K562 (cell line): ENCODE results near the gene RSU1. TPM values are rescaled to one million over a fixed set of nuclear protein-coding genes. Genes with fewer than 3 reads are reported as not detected.

Experiments used
- ATAC-seq: fragments of 200-7000 bp; cut with Tn5 transposase; 3 replicates; pipeline ENCODE4 v1.9.1; 2020; ENCODE audit warnings: moderate library complexity
- BruUV-seq: library from RNA; stranded (reverse); fragments of 400-500 nt; replicated peaks from 2 replicates; lab custom pipeline; 2021; lab: Mats Ljungman, UMichigan
- CTCF ChIA-PET: fragments of 300-600 bp; formaldehyde crosslinking; extraction: SDS; loops from one replicate; lab custom pipeline; 2021; ENCODE audit warnings: low intra/inter-chr PET ratio; lab: Yijun Ruan, JAX
- POLR2A ChIA-PET: fragments of 300-600, 350-650 bp; sonication (Branson Sonifier 250); formaldehyde crosslinking; extraction: SDS; loops from one replicate; lab custom pipeline; 2021; ENCODE audit warnings: antibody characterized with exemption, inconsistent platforms; lab: Yijun Ruan, JAX
- DNase-seq, 4 experiments: peaks; one replicate each; pipeline versions ENCODE4 v3.0.0 to v3.0.0-alpha.2; 2011 to 2018; ENCODE audit warnings: low spot score in 3 of 4, mixed read lengths in 3 of 4; ENCODE audit errors: extremely low read depth in 1 of 4
- FAIRE-seq: peaks from 2 replicates; lab custom pipeline; 2011; peaks lifted over from hg19 to GRCh38; lab: Jason Lieb, UNC
- H2AFZ ChIP-seq: 2 replicates; pipeline ENCODE4 v1.6.0; 2011; ENCODE audit warnings: low read depth, low read length, control low read depth, inconsistent platforms
- H3K27ac ChIP-seq: fragments of 200-600 bp; 3 replicates; pipeline ENCODE4 v1.8.0; 2011; ENCODE audit warnings: low read depth, mild to moderate bottlenecking, control low read depth, inconsistent platforms, low read length, moderate library complexity, mixed read lengths; ENCODE audit errors: extremely low read depth
- H3K27me3 ChIP-seq, 2 experiments: fragments of 300-600 bp in 1 of 2; 2 replicates in 1 of 2; 3 replicates in 1 of 2; pipeline versions ENCODE4 v1.6.0 to v1.8.0; 2011; ENCODE audit warnings: inconsistent platforms in 2 of 2, low read length in 2 of 2, mild to moderate bottlenecking in 1 of 2, mixed read lengths in 1 of 2, moderate library complexity in 1 of 2; ENCODE audit not compliant: control insufficient read depth in 2 of 2, insufficient read depth in 2 of 2
- H3K36me3 ChIP-seq: fragments of 300-600 bp; 3 replicates; pipeline ENCODE4 v1.8.0; 2011; ENCODE audit warnings: mild to moderate bottlenecking, low read length, inconsistent platforms; ENCODE audit not compliant: control insufficient read depth, insufficient read depth
- H3K4me1 ChIP-seq, 2 experiments: fragments of 200-600 bp in 1 of 2; replicated peaks in 1 of 2; 2 replicates in 1 of 2; 3 replicates in 1 of 2; pipeline versions ENCODE4 v1.5.1 to v1.8.0; 2011; ENCODE audit warnings: inconsistent platforms in 2 of 2, low read length in 2 of 2, mild to moderate bottlenecking in 1 of 2, mixed read lengths in 1 of 2, moderate library complexity in 1 of 2; ENCODE audit not compliant: control insufficient read depth in 2 of 2, insufficient read depth in 2 of 2
- H3K4me2 ChIP-seq: 2 replicates; pipeline ENCODE4 v1.6.1; 2011; ENCODE audit warnings: low read length, control low read depth, inconsistent platforms, mixed read lengths; ENCODE audit not compliant: insufficient read depth
- H3K4me3 ChIP-seq: fragments of 200-600 bp; sonication (generic), shearing (Covaris generic); 2 replicates; pipeline ENCODE4 v1.5.1; 2016; ENCODE audit warnings: control low read depth, inconsistent platforms
- H3K79me2 ChIP-seq: fragments of 200-600 bp; 3 replicates; pipeline ENCODE4 v1.8.0; 2011; ENCODE audit warnings: low read length, inconsistent platforms; ENCODE audit not compliant: control insufficient read depth, insufficient read depth
- H3K9ac ChIP-seq, 2 experiments: 2 replicates each; pipeline versions ENCODE4 v1.6.0 to v1.6.1; 2011; ENCODE audit warnings: low read depth in 2 of 2, low read length in 2 of 2, control low read depth in 1 of 2, inconsistent platforms in 1 of 2, mild to moderate bottlenecking in 1 of 2, mixed read lengths in 1 of 2; ENCODE audit not compliant: insufficient read depth in 1 of 2
- H3K9me1 ChIP-seq: one replicate; pipeline ENCODE4 v1.6.0; 2011; ENCODE audit warnings: inconsistent platforms, mild to moderate bottlenecking, low read length, moderate library complexity; ENCODE audit not compliant: control insufficient read depth, insufficient read depth
- H3K9me3 ChIP-seq: replicated peaks from 2 replicates; pipeline ENCODE4 v1.5.1; 2011; ENCODE audit warnings: low read depth, low read length, inconsistent platforms; ENCODE audit not compliant: control insufficient read depth, insufficient read depth
- H4K20me1 ChIP-seq: replicated peaks from 2 replicates; pipeline ENCODE4 v1.6.1; 2011; ENCODE audit warnings: low read length, inconsistent platforms, mixed read lengths; ENCODE audit not compliant: control insufficient read depth, insufficient read depth
- AFF4 ChIP-seq: sonication (generic); formaldehyde crosslinking; IDR thresholded peaks from 2 replicates; pipeline ENCODE4 v1.8.0; 2023; ENCODE audit warnings: mild to moderate bottlenecking, missing genetic modification reagents
- CBX3 ChIP-seq, 2 experiments: IDR thresholded peaks; 1 replicate in 1 of 2; 2 replicates in 1 of 2; pipeline ENCODE4 v1.6.1; 2012; ENCODE audit warnings: inconsistent platforms in 2 of 2, low read length in 2 of 2, borderline replicate concordance in 1 of 2, control low read depth in 1 of 2
- CREM ChIP-seq: IDR thresholded peaks from 2 replicates; pipeline ENCODE4 v1.6.1; 2014; ENCODE audit warnings: antibody characterized with exemption, low read depth
- EP400 ChIP-seq: fragments of 450-650 bp; IDR thresholded peaks from 2 replicates; pipeline ENCODE4 v1.6.1; 2017; ENCODE audit warnings: antibody characterized with exemption, mild to moderate bottlenecking, moderate library complexity
- FOXJ3 ChIP-seq: sonication (generic); formaldehyde crosslinking; IDR thresholded peaks from 2 replicates; pipeline ENCODE4 v1.4.0; 2020; ENCODE audit warnings: mild to moderate bottlenecking, missing genetic modification reagents
- GTF2F1 ChIP-seq: IDR thresholded peaks from 2 replicates; pipeline ENCODE4 v1.6.1; 2011; ENCODE audit warnings: low read depth, low read length, improper control_type of control experiment
- KHSRP ChIP-seq: fragments of 450-650 bp; IDR thresholded peaks from 2 replicates; pipeline ENCODE4 v1.6.1; 2017
- L3MBTL2 ChIP-seq: fragments of 450-650 bp; IDR thresholded peaks from 2 replicates; pipeline ENCODE4 v1.6.1; 2016; ENCODE audit warnings: mild to moderate bottlenecking, moderate library complexity
- MEF2A ChIP-seq: IDR thresholded peaks from 2 replicates; pipeline ENCODE4 v1.6.1; 2011; ENCODE audit warnings: low read depth, mild to moderate bottlenecking, low read length, moderate library complexity; ENCODE audit not compliant: control insufficient read depth
- NCOA2 ChIP-seq, 2 experiments: fragments of 450-650 bp; IDR thresholded peaks; 2 replicates each; pipeline ENCODE4 v1.6.1; 2018; ENCODE audit warnings: mild to moderate bottlenecking in 2 of 2, moderate library complexity in 1 of 2; ENCODE audit not compliant: partially characterized antibody in 2 of 2
- NR2C2 ChIP-seq, 2 experiments: fragments of 200-800 bp in 1 of 2; sonication (Bioruptor generic) in 1 of 2; sonication (generic) in 1 of 2; formaldehyde crosslinking in 1 of 2; IDR thresholded peaks; 2 replicates each; pipeline versions ENCODE4 v1.6.1 to v1.8.0; 2016 to 2022; ENCODE audit warnings: mild to moderate bottlenecking in 1 of 2, missing compliant biosample characterization in 1 of 2, missing genetic modification characterization in 1 of 2, missing genetic modification reagents in 1 of 2
- PRPF4 ChIP-seq: fragments of 200-400 bp; formaldehyde crosslinking; IDR thresholded peaks from one replicate; pipeline ENCODE4 v1.6.1; 2017; ENCODE audit warnings: low read length, low read depth, mild to moderate bottlenecking; ENCODE audit not compliant: insufficient read depth, poor library complexity, severe bottlenecking
- SMAD4 ChIP-seq: fragments of 250-450 bp; sonication (Bioruptor Pico); conservative IDR thresholded peaks from 2 replicates; pipeline ENCODE4 v1.8.0; 2021; ENCODE audit warnings: inconsistent platforms, mild to moderate bottlenecking, moderate library complexity
- SMARCC2 ChIP-seq: fragments of 450-650 bp; IDR thresholded peaks from 2 replicates; pipeline ENCODE4 v1.6.1; 2017; ENCODE audit warnings: antibody characterized with exemption, moderate library complexity, mild to moderate bottlenecking, low read depth
- U2AF2 ChIP-seq: fragments of 200-400 bp; formaldehyde crosslinking; optimal IDR thresholded peaks from 2 replicates; pipeline ENCODE3; 2017; ENCODE audit warnings: low read depth, mild to moderate bottlenecking, low read length
- ZNF436 ChIP-seq: fragments of 250-450, 450-650 bp; sonication (Bioruptor Pico); formaldehyde crosslinking; IDR thresholded peaks from 2 replicates; pipeline ENCODE4 v1.7.0; 2020; ENCODE audit warnings: mild to moderate bottlenecking
- ZNF639 ChIP-seq, 2 experiments: fragments of 200-800 bp in 1 of 2; sonication (Bioruptor generic) in 1 of 2; sonication (generic) in 1 of 2; formaldehyde crosslinking in 1 of 2; IDR thresholded peaks in 1 of 2; conservative IDR thresholded peaks in 1 of 2; 2 replicates each; pipeline versions ENCODE4 v1.5.0 to v1.6.1; 2016 to 2020; ENCODE audit warnings: missing compliant biosample characterization in 1 of 2, missing genetic modification characterization in 1 of 2, missing genetic modification reagents in 1 of 2
- ZNF79 ChIP-seq: fragments of 250-450 bp; sonication (Bioruptor Pico); IDR thresholded peaks from 2 replicates; pipeline ENCODE4 v1.4.0; 2020; ENCODE audit warnings: low read depth, mild to moderate bottlenecking, moderate library complexity
- WGBS: fragments of 100-300 bp; shearing (Covaris generic); methylation state at CpG from one replicate; pipeline ENCODE4 v1.1.6; 2016; ENCODE audit warnings: low coverage, mixed read lengths; ENCODE audit not compliant: insufficient coverage; ENCODE audit errors: missing lambda C conversion rate; 5-methylcytosine and 5-hydroxymethylcytosine counted together
- in situ Hi-C: fragments of 300-500 bp; cut with MboI; formaldehyde crosslinking; loops from 4 replicates; pipeline ENCODE4 v1.15.0; 2018; ENCODE audit warnings: inconsistent platforms, mixed read lengths
- intact Hi-C: fragments of 100-400 bp; cut with micrococcal nuclease; formaldehyde crosslinking; loops from 2 replicates; pipeline ENCODE4 v1.14.2; 2022
- polyA plus RNA-seq, 8 experiments: library from polyadenylated mRNA; depleted of rRNA in 4 of 8; stranded (reverse) in 5 of 8; unstranded in 3 of 8; fragments of >200 nt; fragmentation: Nextera tagmentation in 2 of 8; fragmentation: Illumina TruSeq in 1 of 8; extraction: Ambion mirVana in 2 of 8; extraction: Trizol in 1 of 8; gene quantifications; 2 replicates each; pipeline versions ENCODE4 v1.2.1 to v1.2.3, GENCODE V29; 2011 to 2014; ENCODE audit warnings: inconsistent platforms in 1 of 8, missing spikeins in 1 of 8
- total RNA-seq, 7 experiments: library from RNA; depleted of rRNA in 6 of 7; stranded (reverse); fragments of >200 nt in 6 of 7; fragmentation: Illumina TruSeq in 2 of 7; extraction: Trizol in 2 of 7; gene quantifications; 2 replicates each; pipeline versions ENCODE4 v1.2.1 to v1.2.3, GENCODE V29; 2011 to 2021; ENCODE audit warnings: low replicate concordance in 1 of 7

The RSU1 gene
- total and polyA plus RNA-seq, 9 of the 15 experiments (the other 6 are each of a cell fraction or from before 2014, with no cell fraction given), result 18.8 to 67.3 (median 31.5) TPM

DNA sequence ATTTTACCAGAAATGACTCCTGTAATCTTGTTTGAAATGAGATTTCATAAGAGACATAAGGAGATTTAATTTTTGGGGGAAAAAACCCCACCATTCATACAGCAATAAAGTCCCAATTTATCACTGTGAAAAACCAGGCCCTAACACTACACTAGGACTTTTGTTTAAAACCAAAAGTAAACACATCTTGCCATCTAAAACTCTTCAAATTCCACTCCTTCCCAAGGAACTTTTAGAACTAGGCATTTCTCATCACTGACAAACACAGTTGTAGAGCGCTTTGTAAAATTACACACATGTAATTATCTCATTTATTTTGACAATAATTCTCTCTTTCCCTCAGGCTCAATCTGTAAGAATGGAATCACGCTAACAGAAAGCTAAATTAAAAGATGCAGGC, 167.5 kb downstream of the RSU1 start:
- 35% methylated on average over 2 of the region's 2 CpGs for WGBS
- H3K4me2 ChIP-seq, result no peak overlapping the region
- no peaks in the 10 kb centered on the region for H3K9me1 ChIP-seq
- in situ Hi-C loops, result no loop called here
- DNase-seq (no peak), FAIRE-seq (no peak), ATAC-seq (no peak)
- ChIA-PET CTCF (no interaction called here), POLR2A (no interaction called here)
- H3K27me3 ChIP-seq, result no peaks in the 10 kb centered on the region
- H3K27ac ChIP-seq, result no peak overlapping the region
- no peaks in the 10 kb centered on the region for H3K9me3 ChIP-seq
- H3K4me1 ChIP-seq, result no peaks in the 10 kb centered on the region
- no peaks in the 10 kb centered on the region for H3K79me2 ChIP-seq
- H4K20me1 ChIP-seq, result no peaks in the 10 kb centered on the region
- BruUV-seq, result no TSS peak
- H3K9ac ChIP-seq, result no peak overlapping the region
- no peaks in the 10 kb centered on the region for H3K36me3 ChIP-seq
- intact Hi-C loops, result no loop called here
- no peak overlapping the region for H2AFZ ChIP-seq
- H3K4me3 ChIP-seq, result no peak overlapping the region
- TF ChIP-seq NR2C2 (CRISPR knock-in tag; IDR thresholded peaks at IDR 0.05) (no peak), NR2C2 (tag; IDR thresholded peaks at IDR 0.05) (no peak), PRPF4 (no peak), MEF2A (no peak), SMARCC2 (no peak), L3MBTL2 (no peak), U2AF2 (no peak), FOXJ3 (CRISPR knock-in tag) (no peak), ZNF79 (CRISPR knock-in tag) (no peak), GTF2F1 (no peak), NCOA2 (IDR thresholded peaks at IDR 0.05; ENCODE audit: partially characterized antibody in 2 of 2) (no peak), CBX3 (IDR thresholded peaks at IDR 0.05; ENCODE audit: borderline replicate concordance in 1 of 2, low read length in 2 of 2) (no peak), AFF4 (CRISPR knock-in tag) (no peak), SMAD4 (no peak), KHSRP (no peak), ZNF639 (CRISPR knock-in tag; conservative IDR thresholded peaks at IDR 0.05 in 1 of 2, IDR thresholded peaks at IDR 0.05 in 1 of 2) (no peak), EP400 (no peak), CREM (no peak), ZNF436 (CRISPR knock-in tag) (no peak)
